Stimulated activated effector memory CD8-positive, alpha-beta T cell treated with anti-CD3 and anti-CD28 coated beads, Interleukin-12 subunit alpha, Interleukin-12 subunit beta, amount 100 ng/mL, for 72 hours (primary cell): ENCODE data around the gene DYNLT1.
"Not testable (repeated sequence)": the region's sequence is repeated elsewhere in the genome, so short reads cannot be mapped to it uniquely, and the experiment has no call there.

Source experiments
- ATAC-seq: fragments of 150-1000 bp; cut with Tn5 transposase; 2 replicates; pipeline ENCODE4 v1.10.0; 2021
- DNase-seq, 2 donors: peaks; one replicate each; pipeline ENCODE4 v3.0.0; 2021 to 2022; ENCODE audit warnings: low spot score in 2 of 2
- H3K27ac Mint-ChIP-seq: one replicate; pipeline ENCODE4 v1.8.0; 2022; ENCODE audit warnings: mild to moderate bottlenecking, mixed read lengths
- H3K36me3 Mint-ChIP-seq: one replicate; pipeline ENCODE4 v1.8.0; 2022; ENCODE audit warnings: mild to moderate bottlenecking, mixed read lengths
- H3K4me1 Mint-ChIP-seq: one replicate; pipeline ENCODE4 v1.8.0; 2022; ENCODE audit warnings: mixed read lengths
- H3K4me3 Mint-ChIP-seq: one replicate; pipeline ENCODE4 v1.8.0; 2022; ENCODE audit warnings: mild to moderate bottlenecking, mixed read lengths
- H3K9me3 Mint-ChIP-seq: one replicate; pipeline ENCODE4 v1.8.0; 2022; ENCODE audit warnings: mixed read lengths

Gene DYNLT1

GRCh38 chr6:158607411-158608170 is 37.0 kb downstream of the DYNLT1 start:
- DNase-seq (no peak), ATAC-seq (no peak)
- Mint-ChIP-seq H3K9me3 (no peaks in the 10 kb centered on the region), H3K36me3 (peaks cover 96% of the 10 kb centered on the region), H3K4me1 (peaks cover 29% of the 10 kb centered on the region), H3K4me3 (no peak overlapping the region), H3K27ac (peak overlapping the region; percentile 54)

GRCh38 chr6:158606935-158607334 is 37.6 kb downstream of the DYNLT1 start:
- no peak overlapping the region for H3K4me3 Mint-ChIP-seq
- H3K36me3 Mint-ChIP-seq = peaks cover 96% of the 10 kb centered on the region

GRCh38 chr6:158606011-158606410 is 38.5 kb downstream of the DYNLT1 start:
- Mint-ChIP-seq H3K27ac (peak overlapping the region; percentile 83), H3K4me1 (peaks cover 23% of the 10 kb centered on the region), H3K36me3 (peaks cover 96% of the 10 kb centered on the region)
- DNase-seq, ATAC-seq, H3K9me3 Mint-ChIP-seq, H3K4me3 Mint-ChIP-seq: not testable (repeated sequence)

More at GRCh38 chr6:158606935-158607334, 37.6 kb downstream of the DYNLT1 start:
- no peak for ATAC-seq
- no peak for DNase-seq
- Mint-ChIP-seq H3K4me1 (peaks cover 29% of the 10 kb centered on the region), H3K9me3 (no peaks in the 10 kb centered on the region), H3K27ac (peak overlapping the region; percentile 54)

GRCh38 chr6:158605266-158605878 is 39.2 kb downstream of the DYNLT1 start:
- peak overlapping the region; percentile 83 for H3K27ac Mint-ChIP-seq
- ATAC-seq = no peak

GRCh38 chr6:158604048-158604406 is 40.5 kb downstream of the DYNLT1 start:
- DNase-seq = no peak
- Mint-ChIP-seq H3K27ac (peak overlapping the region; percentile 69), H3K4me3 (no peak overlapping the region), H3K9me3 (no peaks in the 10 kb centered on the region), H3K4me1 (peaks cover 22% of the 10 kb centered on the region), H3K36me3 (peaks cover 100% of the 10 kb centered on the region)
- no peak for ATAC-seq

More at GRCh38 chr6:158605266-158605878, 39.2 kb downstream of the DYNLT1 start:
- DNase-seq = peak; percentile 34 to 71
- Mint-ChIP-seq H3K9me3 (no peaks in the 10 kb centered on the region), H3K4me3 (no peak overlapping the region), H3K4me1 (peaks cover 22% of the 10 kb centered on the region), H3K36me3 (peaks cover 99% of the 10 kb centered on the region)

GRCh38 chr6:158603261-158604047 is 41.1 kb downstream of the DYNLT1 start:
- peaks cover 100% of the 10 kb centered on the region for H3K36me3 Mint-ChIP-seq
- peak overlapping the region; percentile 69 for H3K27ac Mint-ChIP-seq
- ATAC-seq (no peak), DNase-seq (no peak)
- no peaks in the 10 kb centered on the region for H3K9me3 Mint-ChIP-seq
- H3K4me3 Mint-ChIP-seq = no peak overlapping the region
- H3K4me1 Mint-ChIP-seq = peaks cover 22% of the 10 kb centered on the region

- H3K4me1 Mint-ChIP-seq = peaks cover 16% of the 10 kb centered on the region
- H3K36me3 Mint-ChIP-seq = peaks cover 100% of the 10 kb centered on the region
- ATAC-seq (no peak), DNase-seq (no peak)
- H3K27ac Mint-ChIP-seq = peak overlapping the region; percentile 64
- H3K4me3 Mint-ChIP-seq = no peak overlapping the region
- H3K9me3 Mint-ChIP-seq = no peaks in the 10 kb centered on the region
Observed at GRCh38 chr6:158599635-158600034, 44.9 kb downstream of the DYNLT1 start.

GRCh38 chr6:158597565-158597964 is 47.0 kb downstream of the DYNLT1 start:
- Mint-ChIP-seq H3K36me3 (peaks cover 100% of the 10 kb centered on the region), H3K9me3 (no peaks in the 10 kb centered on the region), H3K27ac (peak overlapping the region; percentile 48), H3K4me3 (no peak overlapping the region), H3K4me1 (peaks cover 7% of the 10 kb centered on the region)
- no peak for ATAC-seq
- DNase-seq = no peak

GRCh38 chr6:158596861-158597260 is 47.7 kb downstream of the DYNLT1 start:
- Mint-ChIP-seq H3K36me3 (peaks cover 100% of the 10 kb centered on the region), H3K9me3 (no peaks in the 10 kb centered on the region), H3K27ac (peak overlapping the region; percentile 67), H3K4me3 (no peak overlapping the region), H3K4me1 (peaks cover 7% of the 10 kb centered on the region)
- ATAC-seq = no peak
- no peak for DNase-seq

GRCh38 chr6:158595223-158595622 is 49.3 kb downstream of the DYNLT1 start:
- Mint-ChIP-seq H3K4me3 (no peak overlapping the region), H3K4me1 (peaks cover 18% of the 10 kb centered on the region), H3K9me3 (no peaks in the 10 kb centered on the region), H3K36me3 (peaks cover 100% of the 10 kb centered on the region), H3K27ac (no peak overlapping the region)
- DNase-seq = no peak
- no peak for ATAC-seq

GRCh38 chr6:158593670-158594069 is 50.9 kb downstream of the DYNLT1 start:
- no peak for DNase-seq
- Mint-ChIP-seq H3K9me3 (no peaks in the 10 kb centered on the region), H3K4me1 (peaks cover 18% of the 10 kb centered on the region), H3K4me3 (no peak overlapping the region), H3K27ac (no peak overlapping the region), H3K36me3 (peaks cover 100% of the 10 kb centered on the region)
- ATAC-seq = no peak

- H3K4me3 Mint-ChIP-seq = no peak overlapping the region
- H3K9me3 Mint-ChIP-seq = no peaks in the 10 kb centered on the region
- H3K36me3 Mint-ChIP-seq = peaks cover 100% of the 10 kb centered on the region
- no peak for ATAC-seq
- DNase-seq = no peak
- H3K4me1 Mint-ChIP-seq = peaks cover 11% of the 10 kb centered on the region
- H3K27ac Mint-ChIP-seq = peak overlapping the region; percentile 48
Observed at GRCh38 chr6:158591810-158592209, 52.7 kb downstream of the DYNLT1 start.

- Mint-ChIP-seq H3K4me1 (peaks cover 11% of the 10 kb centered on the region), H3K36me3 (peaks cover 100% of the 10 kb centered on the region), H3K27ac (peak overlapping the region; percentile 48), H3K4me3 (no peak overlapping the region), H3K9me3 (no peaks in the 10 kb centered on the region)
- no peak for DNase-seq
- ATAC-seq = no peak
Observed at GRCh38 chr6:158591134-158591809, 53.3 kb downstream of the DYNLT1 start.

- no peak for ATAC-seq
- Mint-ChIP-seq H3K9me3 (no peaks in the 10 kb centered on the region), H3K4me3 (no peak overlapping the region), H3K27ac (peak overlapping the region; percentile 84), H3K4me1 (peaks cover 11% of the 10 kb centered on the region), H3K36me3 (peaks cover 100% of the 10 kb centered on the region)
- DNase-seq = no peak
Observed at GRCh38 chr6:158589366-158589765, 55.2 kb downstream of the DYNLT1 start.

- Mint-ChIP-seq H3K36me3 (peaks cover 100% of the 10 kb centered on the region), H3K27ac (no peak overlapping the region), H3K4me1 (peaks cover 16% of the 10 kb centered on the region), H3K9me3 (no peaks in the 10 kb centered on the region), H3K4me3 (no peak overlapping the region)
- DNase-seq = no peak
- no peak for ATAC-seq
Observed at GRCh38 chr6:158586652-158587051, 57.9 kb downstream of the DYNLT1 start.
